Spleen (tissue), 7 donors: ENCODE measurements around the gene BCL11B.

ENCODE experiments used
- CTCF ChIP-seq, 11 experiments: fragments of 200-600 bp in 7 of 11; fragments of 450-650 bp in 4 of 11; sonication (generic) in 4 of 11; IDR thresholded peaks in 8 of 11; conservative IDR thresholded peaks in 3 of 11; 1 replicate in 7 of 11; 2 replicates in 4 of 11; pipeline versions ENCODE4 v1.4.0 to v1.8.0; 2016 to 2021; ENCODE audit warnings: antibody characterized with exemption in 11 of 11, inconsistent platforms in 4 of 11, mild to moderate bottlenecking in 1 of 11
- POLR2A ChIP-seq, 3 donors: fragments of 450-650 bp; IDR thresholded peaks; one replicate each; pipeline ENCODE4 v1.5.1; 2017; ENCODE audit warnings: antibody characterized with exemption in 3 of 3, mild to moderate bottlenecking in 1 of 3
- donor health status: DM: no; HTN: no; CAD: no; lungs with moderate emphysema.
- donor health status: DM: no; HTN: no; CAD: no.
- donor health status: DM: no; HTN: no; CAD: no.

GRCh38 chr14:99132821-99133635 is 139.0 kb downstream of the BCL11B start:
- no peak for TF ChIP-seq POLR2A (IDR thresholded peaks at IDR 0.05)
- TF ChIP-seq CTCF (IDR thresholded peaks at IDR 0.05 in 8 of 11, conservative IDR thresholded peaks at IDR 0.05 in 3 of 11), result no peak
